ENCODE measurements around the gene PGBD1. TPM values are rescaled to one million over a fixed set of nuclear protein-coding genes. Genes with fewer than 3 reads are reported as not detected.

PGBD1 gene
- total and polyA plus RNA-seq, 8 donors: 0.58 to 5.8 (median 1.7) TPM

- H3K27ac ChIP-seq: peak overlapping the region in 4 of 5 donors; percentile 79 to 89 (median 88)
- 34 to 56% (median 48%) methylated on average over 2 of the region's 2 CpGs for WGBS, 5 donors
Observed at GRCh38 chr6:28351493-28351925, 70.1 kb downstream of the PGBD1 start.

More at GRCh38 chr6:28351493-28351925, 70.1 kb downstream of the PGBD1 start:
- Histone ChIP-seq H3K9me3 (no peaks in the 10 kb centered on the region), H3K4me1 (peaks cover 27 to 66% (median 43%) of the 10 kb centered on the region in 4 donors), H3K36me3 (no peaks in the 10 kb centered on the region), H3K4me3 (peak overlapping the region in 2 of 4 donors; percentile 74 to 92), H3K27me3 (no peaks in the 10 kb centered on the region)
- no peak for DNase-seq
- intact Hi-C loops (cut with DNase I; ENCODE audit: low total_unique reads): no loop called here
- TF ChIP-seq POLR2AphosphoS5 (IDR thresholded peaks at IDR 0.05) (no peak), POLR2A (IDR thresholded peaks at IDR 0.05) (no peak), EP300 (IDR thresholded peaks at IDR 0.05) (no peak), CTCF (IDR thresholded peaks at IDR 0.05) (no peak)

Small RNAs within 50 kb of the gene (small RNA-seq; reads per million reads assigned to genes)
- gene AL021997.1: 0 reads per million in 4 donors
- 0 reads per million in 4 donors for gene AL021997.2

Other genes starting within 250 kb of the PGBD1 start
- gene ZNF165, start 201.0 kb upstream of the PGBD1 start, total RNA-seq: 1 to 10 TPM in 4 of 5 donors, not detected in 1; 1.2 to 4.2 (median 2.7) TPM
- 1 to 10 TPM; 1.7 to 2.3 (median 1.8) TPM for gene ZNF165, start 201.0 kb upstream of the PGBD1 start, polyA plus RNA-seq
- gene ZSCAN16, start 157.0 kb upstream of the PGBD1 start, total RNA-seq: 1 to 10 TPM in 4 of 5 donors, not detected in 1; 3.8 to 9.0 (median 4.9) TPM
- 10 to 100 TPM in 1 of 3 donors, 1 to 10 TPM in 2; 6.1 to 13.0 (median 7.1) TPM for gene ZSCAN16, start 157.0 kb upstream of the PGBD1 start, polyA plus RNA-seq
- 100 to 1,000 TPM in 1 of 5 donors, 10 to 100 TPM in 3, 1 to 10 TPM in 1; 6.4 to 101 (median 17.8) TPM for gene ZKSCAN8, start 139.7 kb upstream of the PGBD1 start, total RNA-seq
- 1 to 10 TPM; 1.8 to 2.9 (median 1.8) TPM for gene ZKSCAN8, start 139.7 kb upstream of the PGBD1 start, polyA plus RNA-seq
- gene ZSCAN9, start 56.3 kb upstream of the PGBD1 start, total RNA-seq: 10 to 100 TPM in 3 of 5 donors, 1 to 10 TPM in 2; 1.8 to 37.9 (median 15.1) TPM
- 1 to 10 TPM; 5.7 to 7.9 (median 7.0) TPM for gene ZSCAN9, start 56.3 kb upstream of the PGBD1 start, polyA plus RNA-seq
- gene ZKSCAN4, start 29.3 kb upstream of the PGBD1 start, total RNA-seq: 1 to 10 TPM in 4 of 5 donors, under 1 TPM in 1; under 0.01 to 6.4 (median 2.0) TPM
- 1 to 10 TPM; 1.8 to 3.8 (median 2.6) TPM for gene ZKSCAN4, start 29.3 kb upstream of the PGBD1 start, polyA plus RNA-seq
- gene NKAPL, start 22.3 kb upstream of the PGBD1 start, total RNA-seq: under 1 TPM in 2 of 5 donors, not detected in 3; 0.45 to 0.55 TPM
- 1 to 10 TPM in 2 of 3 donors, under 1 TPM in 1; 0.87 to 4.4 (median 2.2) TPM for gene NKAPL, start 22.3 kb upstream of the PGBD1 start, polyA plus RNA-seq
- gene ZSCAN26, start 14.4 kb upstream of the PGBD1 start, total RNA-seq: 10 to 100 TPM; 12.2 to 46.9 (median 28.5) TPM
- gene ZSCAN26, start 14.4 kb upstream of the PGBD1 start, polyA plus RNA-seq: 1 to 10 TPM; 7.0 to 8.2 (median 7.2) TPM
- gene ZSCAN31, start 54.6 kb downstream of the PGBD1 start, total RNA-seq: 10 to 100 TPM in 2 of 5 donors, 1 to 10 TPM in 3; 2.3 to 13.4 (median 9.9) TPM
- 1 to 10 TPM; 2.7 to 8.2 (median 5.3) TPM for gene ZSCAN31, start 54.6 kb downstream of the PGBD1 start, polyA plus RNA-seq
- 10 to 100 TPM in 1 of 5 donors, 1 to 10 TPM in 4; 2.3 to 31.2 (median 4.6) TPM for gene ZKSCAN3, start 68.4 kb downstream of the PGBD1 start, total RNA-seq
- gene ZKSCAN3, start 68.4 kb downstream of the PGBD1 start, polyA plus RNA-seq: 1 to 10 TPM in 2 of 3 donors, under 1 TPM in 1; 0.61 to 1.6 (median 1.0) TPM
- gene ZSCAN12, start 118.2 kb downstream of the PGBD1 start, total RNA-seq: 10 to 100 TPM in 1 of 5 donors, 1 to 10 TPM in 4; 1.4 to 10.5 (median 7.1) TPM
- gene ZSCAN12, start 118.2 kb downstream of the PGBD1 start, polyA plus RNA-seq: 1 to 10 TPM; 1.1 to 1.8 (median 1.7) TPM
- 1 to 10 TPM in 1 of 5 donors, under 1 TPM in 1, not detected in 3; 0.58 to 5.3 TPM for gene ZSCAN23, start 161.9 kb downstream of the PGBD1 start, total RNA-seq
- under 1 TPM in 2 of 3 donors, not detected in 1; 0.23 to 0.75 TPM for gene ZSCAN23, start 161.9 kb downstream of the PGBD1 start, polyA plus RNA-seq
- not detected for gene GPX6, start 234.2 kb downstream of the PGBD1 start, total RNA-seq
- gene GPX6, start 234.2 kb downstream of the PGBD1 start, polyA plus RNA-seq: not detected
- gene GPX5, start 244.3 kb downstream of the PGBD1 start, total RNA-seq: not detected
- gene GPX5, start 244.3 kb downstream of the PGBD1 start, polyA plus RNA-seq: not detected

Data from stomach (tissue), 9 donors.